Trophoblast cell (in vitro differentiated cells and primary cell): ENCODE results near the gene CPT2.
"Not testable (repeated sequence)": the region's sequence is repeated elsewhere in the genome, so short reads cannot be mapped to it uniquely, and the experiment has no call there.

ENCODE experiments used
- DNase-seq, 2 donors: peaks; one replicate each; pipeline ENCODE4 v3.0.0-alpha.2; 2016
- H2AFZ ChIP-seq: 2 replicates; pipeline ENCODE4 v1.6.1; 2013; ENCODE audit warnings: low read length, moderate library complexity, mild to moderate bottlenecking; ENCODE audit not compliant: insufficient read depth, poor library complexity
- H2AK5ac ChIP-seq: 2 replicates; pipeline ENCODE4 v1.6.1; 2013; ENCODE audit warnings: mild to moderate bottlenecking, low read length
- H2BK120ac ChIP-seq: 2 replicates; pipeline ENCODE4 v1.6.1; 2013; ENCODE audit warnings: low read length, mild to moderate bottlenecking, moderate library complexity; ENCODE audit not compliant: insufficient read depth, poor library complexity
- H2BK12ac ChIP-seq: 2 replicates; pipeline ENCODE4 v1.6.1; 2013; ENCODE audit warnings: mild to moderate bottlenecking, low read length, moderate library complexity
- H2BK5ac ChIP-seq: 2 replicates; pipeline ENCODE4 v1.6.1; 2013; ENCODE audit warnings: low read length, low read depth, moderate library complexity, mild to moderate bottlenecking; ENCODE audit not compliant: poor library complexity
- H3K14ac ChIP-seq: 2 replicates; pipeline ENCODE4 v1.6.1; 2013; ENCODE audit warnings: mild to moderate bottlenecking, low read length
- H3K18ac ChIP-seq: 2 replicates; pipeline ENCODE4 v1.6.1; 2013; ENCODE audit warnings: mild to moderate bottlenecking, low read length
- H3K23ac ChIP-seq: 2 replicates; pipeline ENCODE4 v1.6.1; 2013; ENCODE audit warnings: low read length
- H3K27ac ChIP-seq: 2 replicates; pipeline ENCODE4 v1.5.1; 2013; ENCODE audit warnings: low read depth, mild to moderate bottlenecking, inconsistent platforms, low read length, moderate library complexity
- H3K27me3 ChIP-seq: 2 replicates; pipeline ENCODE4 v1.6.1; 2013; ENCODE audit warnings: inconsistent platforms, mild to moderate bottlenecking, low read length, moderate library complexity; ENCODE audit not compliant: insufficient read depth
- H3K36me3 ChIP-seq, 2 experiments: 1 replicate in 1 of 2; 2 replicates in 1 of 2; pipeline ENCODE4 v1.6.1; 2013; ENCODE audit warnings: low read length in 2 of 2, mild to moderate bottlenecking in 2 of 2, moderate library complexity in 1 of 2; ENCODE audit not compliant: insufficient read depth in 2 of 2, control insufficient read depth in 1 of 2
- H3K4ac ChIP-seq: 2 replicates; pipeline ENCODE4 v1.6.1; 2013; ENCODE audit warnings: low read depth, mild to moderate bottlenecking, low read length, moderate library complexity
- H3K4me1 ChIP-seq, 2 experiments: 1 replicate in 1 of 2; 2 replicates in 1 of 2; pipeline ENCODE4 v1.6.1; 2013; ENCODE audit warnings: low read length in 2 of 2, mild to moderate bottlenecking in 2 of 2, moderate library complexity in 1 of 2; ENCODE audit not compliant: insufficient read depth in 2 of 2, control insufficient read depth in 1 of 2
- H3K4me2 ChIP-seq: 2 replicates; pipeline ENCODE4 v1.6.1; 2013; ENCODE audit warnings: inconsistent platforms, mild to moderate bottlenecking, low read length, moderate library complexity
- H3K4me3 ChIP-seq: 2 replicates; pipeline ENCODE4 v1.5.1; 2013; ENCODE audit warnings: mild to moderate bottlenecking, low read depth, low read length, inconsistent platforms
- H3K79me1 ChIP-seq: one replicate; pipeline ENCODE4 v1.6.1; 2013; ENCODE audit warnings: low read length
- H3K79me2 ChIP-seq: 2 replicates; pipeline ENCODE4 v1.6.1; 2013; ENCODE audit warnings: low read length, mild to moderate bottlenecking; ENCODE audit not compliant: control insufficient read depth, insufficient read depth, poor library complexity
- H3K9ac ChIP-seq: 2 replicates; pipeline ENCODE4 v1.6.1; 2013; ENCODE audit warnings: mild to moderate bottlenecking, low read length
- H3K9me3 ChIP-seq: 2 replicates; pipeline ENCODE4 v1.6.1; 2013; ENCODE audit warnings: low read depth, mild to moderate bottlenecking, control low read depth, inconsistent platforms, low read length; ENCODE audit not compliant: insufficient read depth
- H4K12ac ChIP-seq: 2 replicates; pipeline ENCODE4 v1.6.1; 2013; ENCODE audit warnings: low read depth, mild to moderate bottlenecking, low read length, moderate library complexity
- H4K8ac ChIP-seq: 2 replicates; pipeline ENCODE4 v1.6.1; 2013; ENCODE audit warnings: low read depth, mild to moderate bottlenecking, low read length, moderate library complexity
- H4K91ac ChIP-seq: one replicate; pipeline ENCODE4 v1.6.1; 2013; ENCODE audit warnings: low read depth, mild to moderate bottlenecking, low read length, moderate library complexity
- WGBS: extraction: QIAGEN DNeasy Blood & Tissue Kit; methylation state at CpG from one replicate; pipeline ENCODE4 v1.1.7; 2013; ENCODE audit warnings: missing lambda C conversion rate; ENCODE audit not compliant: insufficient read length, insufficient coverage; ENCODE audit errors: extremely low coverage; 5-methylcytosine and 5-hydroxymethylcytosine counted together

The CPT2 gene

GRCh38 chr1:53198241-53198651 lies 1.6 kb downstream of the CPT2 start:
- H3K18ac ChIP-seq: no peak overlapping the region
- H3K14ac ChIP-seq: no peak overlapping the region
- peaks cover 6% of the 10 kb centered on the region for H3K79me1 ChIP-seq
- no peak overlapping the region for H3K9ac ChIP-seq
- no peak overlapping the region for H2AFZ ChIP-seq
- H3K36me3 ChIP-seq: peaks cover 0 to 9% of the 10 kb centered on the region in 2 experiments
- H2BK5ac ChIP-seq: no peak overlapping the region
- no CpG with 5 or more reads among the region's 4 CpGs for WGBS
- H2BK12ac ChIP-seq: no peak overlapping the region
- H3K23ac ChIP-seq: no peak overlapping the region
- H4K8ac ChIP-seq: no peak overlapping the region
- H3K9me3 ChIP-seq: no peaks in the 10 kb centered on the region
- H3K4ac ChIP-seq: no peak overlapping the region
- no peak overlapping the region for H4K91ac ChIP-seq
- H3K4me3 ChIP-seq: no peak overlapping the region
- DNase-seq: peak in 1 of 2 donors; percentile 18
- peaks cover 4% of the 10 kb centered on the region for H3K79me2 ChIP-seq
- no peak overlapping the region for H4K12ac ChIP-seq
- H2BK120ac ChIP-seq: no peak overlapping the region
- H3K4me1 ChIP-seq: peaks cover 11 to 15% of the 10 kb centered on the region in 2 experiments
- H2AK5ac ChIP-seq: no peak overlapping the region
- no peak overlapping the region for H3K27ac ChIP-seq
- no peak overlapping the region for H3K4me2 ChIP-seq
- H3K27me3 ChIP-seq: no peaks in the 10 kb centered on the region

DNA sequence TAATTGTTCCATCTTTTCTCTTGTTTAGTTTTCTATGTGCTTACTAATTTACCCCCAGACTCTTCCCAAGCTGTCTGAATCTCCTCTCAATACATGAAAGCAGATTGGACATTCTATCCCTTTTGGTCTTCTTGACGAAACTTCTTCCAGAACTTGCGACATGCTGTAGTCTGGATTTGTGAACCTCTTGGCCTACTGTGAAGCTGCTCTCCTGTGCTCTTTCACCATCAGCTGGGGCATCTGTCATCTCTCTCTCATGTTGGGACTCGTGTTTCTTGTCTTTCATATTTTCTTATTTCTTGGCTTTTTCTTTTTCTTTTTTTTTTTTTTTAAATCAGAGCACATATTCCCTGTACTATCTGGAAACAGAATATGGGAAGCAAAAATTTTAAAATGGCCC lies 6.8 kb downstream of the CPT2 start:
- Histone ChIP-seq H3K27me3 (no peaks in the 10 kb centered on the region), H3K14ac (no peak overlapping the region), H2BK12ac (no peak overlapping the region), H4K8ac (no peak overlapping the region), H3K23ac (no peak overlapping the region), H3K79me1 (no peaks in the 10 kb centered on the region), H3K4ac (no peak overlapping the region), H3K9me3 (peaks cover 7% of the 10 kb centered on the region), H2AK5ac (no peak overlapping the region), H2BK5ac (no peak overlapping the region), H3K4me3 (no peak overlapping the region), H3K4me1 (no peaks in the 10 kb centered on the region), H4K91ac (no peak overlapping the region), H3K79me2 (no peaks in the 10 kb centered on the region), H3K4me2 (no peak overlapping the region), H3K18ac (no peak overlapping the region), H3K9ac (no peak overlapping the region), H3K36me3 (peaks cover 13 to 31% of the 10 kb centered on the region in 2 experiments), H2AFZ (no peak overlapping the region), H3K27ac (no peak overlapping the region), H4K12ac (no peak overlapping the region), H2BK120ac (no peak overlapping the region)
- no peak for DNase-seq
- no CpG with 5 or more reads among the region's 3 CpGs for WGBS

- H2BK12ac ChIP-seq, H4K8ac ChIP-seq, H3K79me1 ChIP-seq, H3K4me3 ChIP-seq, H3K4me2 ChIP-seq, H3K4me1 ChIP-seq, H2AFZ ChIP-seq, H3K18ac ChIP-seq, H3K9ac ChIP-seq, H3K27ac ChIP-seq, H3K27me3 ChIP-seq, H2BK120ac ChIP-seq, H3K23ac ChIP-seq, H2AK5ac ChIP-seq, H3K14ac ChIP-seq, H2BK5ac ChIP-seq, H4K91ac ChIP-seq, H3K4ac ChIP-seq, H4K12ac ChIP-seq, H3K9me3 ChIP-seq, DNase-seq, H3K79me2 ChIP-seq: not testable (repeated sequence)
- peaks cover 21 to 44% of the 10 kb centered on the region in 2 experiments for H3K36me3 ChIP-seq
- no CpG with 5 or more reads among the region's 1 CpG for WGBS
Observed at GRCh38 chr1:53205496-53205895, 8.9 kb downstream of the CPT2 start.

DNA sequence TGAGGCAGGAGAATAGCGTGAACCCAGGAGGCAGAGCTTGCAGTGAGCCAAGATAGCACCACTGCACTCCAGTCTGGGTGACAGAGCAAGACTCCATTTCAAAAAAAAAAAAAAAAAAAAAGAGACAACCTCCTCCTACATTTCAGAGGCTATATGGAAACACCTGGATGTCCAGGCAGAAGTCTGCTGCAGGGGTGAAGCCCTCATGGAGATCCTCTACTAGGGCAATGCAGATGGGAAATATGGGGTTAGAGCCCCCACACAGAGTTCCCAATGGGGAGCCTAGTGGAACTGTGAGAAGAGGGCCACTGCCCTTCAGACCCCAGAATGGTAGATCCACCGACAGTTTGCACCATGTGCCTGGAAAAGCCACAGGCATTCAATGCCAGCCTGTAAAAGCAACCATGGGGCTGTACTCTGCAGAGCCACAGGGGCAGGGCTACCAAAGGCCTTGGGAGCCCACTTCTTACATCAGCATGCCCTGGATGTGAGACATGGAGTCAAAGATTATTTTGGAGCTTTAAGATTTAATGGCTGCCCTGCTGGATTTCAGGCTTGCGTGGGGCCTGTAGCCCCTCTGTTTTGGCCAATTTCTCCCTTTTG lies 9.6 kb downstream of the CPT2 start:
- H4K8ac ChIP-seq, H3K18ac ChIP-seq, H2BK120ac ChIP-seq, H3K27ac ChIP-seq, H3K9me3 ChIP-seq, H2AFZ ChIP-seq, H2AK5ac ChIP-seq, H3K9ac ChIP-seq, H3K79me2 ChIP-seq, H3K4me2 ChIP-seq, H3K23ac ChIP-seq, H3K79me1 ChIP-seq, H3K14ac ChIP-seq, H4K91ac ChIP-seq, H3K4me1 ChIP-seq, DNase-seq, H2BK5ac ChIP-seq, H3K4me3 ChIP-seq, H3K27me3 ChIP-seq, H4K12ac ChIP-seq, H3K4ac ChIP-seq, H2BK12ac ChIP-seq: not testable (repeated sequence)
- no CpG with 5 or more reads among the region's 3 CpGs for WGBS
- peaks cover 28 to 46% of the 10 kb centered on the region in 2 experiments for H3K36me3 ChIP-seq
